G401 (cell line): ENCODE results near the gene DNASE1L3. TPM values are rescaled to one million over a fixed set of nuclear protein-coding genes. Genes with fewer than 3 reads are reported as not detected.
A peak's percentile ranks its signal among the peaks of the same experiment; 100 is the strongest.

Experiments
- DNase-seq: peaks from one replicate; pipeline ENCODE4 v3.0.0-alpha.2; 2015; ENCODE audit warnings: low spot score
- in situ Hi-C: cut with HindIII; loops from 2 replicates; pipeline ENCODE4 v1.10.0; 2016; ENCODE audit warnings: low sequenced_read_pairs, mixed read lengths
- total RNA-seq: library from RNA; depleted of rRNA; stranded (reverse); fragments of >200 nt; shearing (Covaris generic); gene quantifications from 2 replicates; pipeline ENCODE4 v1.2.3, GENCODE V29; 2014

The DNASE1L3 gene
- total RNA-seq, 1 experiment from 2014 or later, result not detected

GRCh38 chr3:58169371-58169770 is 41.4 kb downstream of the DNASE1L3 start:
- in situ Hi-C loops, result no loop called here
- DNase-seq, result no peak

- in situ Hi-C loops, result no loop called here
- no peak for DNase-seq
These were observed 42.3 kb downstream of the DNASE1L3 start for GRCh38 chr3:58168498-58168897.

- in situ Hi-C loops, result no loop called here
- peak; percentile 44 for DNase-seq
These were observed 43.1 kb downstream of the DNASE1L3 start for GRCh38 chr3:58167431-58168351.

GRCh38 chr3:58164906-58165821 is 45.6 kb downstream of the DNASE1L3 start:
- in situ Hi-C loops, result no loop called here
- peak; percentile 71 for DNase-seq

DNA sequence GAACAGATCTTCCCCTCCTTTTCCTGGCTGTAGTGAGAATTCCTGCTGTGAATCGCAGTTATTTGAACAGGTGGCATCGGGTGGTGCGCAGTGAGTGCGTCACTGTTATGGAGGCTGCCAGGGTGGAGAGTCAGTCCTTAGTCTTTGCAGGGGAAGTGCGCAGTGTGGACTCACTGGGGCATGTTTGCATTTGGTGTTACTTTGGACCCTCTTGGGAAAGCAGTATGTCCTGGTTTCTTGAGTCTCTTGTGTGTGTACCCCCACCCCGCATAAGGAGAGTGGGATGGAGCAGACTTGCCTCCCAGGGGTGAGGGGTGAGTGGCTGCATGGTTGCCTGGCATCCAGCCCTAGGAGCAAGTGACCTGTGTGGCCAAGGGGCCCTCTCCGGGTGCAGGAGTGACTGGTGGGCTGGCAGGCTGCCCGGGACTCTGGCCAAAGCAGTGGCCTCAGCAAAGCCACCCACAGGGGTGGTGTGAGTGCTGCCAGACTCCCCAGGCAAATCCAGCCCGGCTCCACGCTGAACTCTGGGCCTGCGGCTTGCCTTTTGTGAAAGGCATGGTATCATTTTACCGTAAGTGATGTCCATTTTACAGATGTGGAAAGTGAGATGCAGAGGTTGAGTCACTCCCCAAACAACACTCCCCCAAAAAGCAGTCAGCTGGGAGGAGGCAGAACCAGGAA is 46.4 kb downstream of the DNASE1L3 start:
- peak; percentile 88 for DNase-seq
- in situ Hi-C loops, result no loop called here

DNA sequence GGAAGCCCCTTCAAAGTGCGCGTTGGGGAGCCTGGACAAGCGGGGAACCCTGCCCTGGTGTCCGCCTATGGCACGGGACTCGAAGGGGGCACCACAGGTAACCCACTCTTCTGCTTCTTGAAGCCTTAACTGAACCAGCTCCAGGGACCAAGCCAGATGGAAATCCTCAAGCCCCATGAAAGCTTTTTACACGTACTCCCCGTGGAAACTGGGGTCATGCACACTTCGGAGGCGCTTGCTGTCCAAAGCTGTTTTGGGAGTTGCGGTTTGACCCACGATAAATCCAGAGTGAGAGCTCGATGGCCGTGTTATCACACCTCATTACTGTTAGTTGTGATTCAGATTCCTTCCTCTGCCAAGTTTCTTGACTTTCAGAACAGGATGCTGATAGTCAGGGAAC is 47.5 kb downstream of the DNASE1L3 start:
- in situ Hi-C loops, result no loop called here
- DNase-seq, result no peak

- peak; percentile 33 for DNase-seq
- in situ Hi-C loops, result no loop called here
These were observed 49.1 kb downstream of the DNASE1L3 start for GRCh38 chr3:58161435-58162398.

DNA sequence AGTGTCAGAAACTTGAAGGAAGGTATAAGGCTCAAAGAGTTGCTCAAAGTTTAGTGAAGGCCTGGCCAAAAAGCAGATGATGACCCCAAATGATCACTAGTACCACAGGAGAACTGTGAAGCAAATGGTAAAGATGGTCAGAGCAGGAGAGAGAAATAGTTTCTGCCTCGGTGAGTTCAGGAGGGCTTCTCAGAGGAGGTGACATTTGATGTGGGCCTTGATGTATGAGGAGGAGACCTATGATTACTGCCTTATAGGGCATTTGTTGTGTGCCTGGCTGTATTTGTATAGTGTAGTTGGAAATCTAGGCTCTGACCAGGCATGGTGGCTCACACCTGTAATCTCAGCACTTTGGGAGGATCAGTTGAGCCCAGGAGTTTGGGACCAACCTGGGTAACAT is 50.4 kb downstream of the DNASE1L3 start:
- DNase-seq, result no peak
- in situ Hi-C loops, result no loop called here

- no peak for DNase-seq
- in situ Hi-C loops, result no loop called here
These were observed 52.2 kb downstream of the DNASE1L3 start for GRCh38 chr3:58158442-58159153.

DNA sequence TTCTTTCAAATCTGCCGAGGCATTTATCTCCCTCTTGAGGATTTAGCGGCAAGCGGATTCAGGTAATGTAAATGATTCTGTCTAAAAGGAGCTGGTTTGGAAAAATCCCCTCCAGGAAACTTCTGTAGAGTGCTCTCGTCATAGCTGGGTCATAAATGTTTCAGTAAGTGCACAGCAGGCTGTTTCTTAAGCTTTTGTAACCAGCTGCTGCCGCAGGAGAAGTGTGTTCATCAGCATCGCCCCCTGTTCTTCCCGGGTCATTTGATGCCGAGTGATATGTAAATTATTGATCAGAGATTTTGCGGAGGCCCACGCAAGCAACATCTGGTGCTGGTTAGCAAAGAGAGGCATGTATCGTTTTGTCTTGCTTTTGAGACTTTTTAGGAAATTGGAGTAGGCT is 53.1 kb downstream of the DNASE1L3 start:
- in situ Hi-C loops, result no loop called here
- no peak for DNase-seq

DNA sequence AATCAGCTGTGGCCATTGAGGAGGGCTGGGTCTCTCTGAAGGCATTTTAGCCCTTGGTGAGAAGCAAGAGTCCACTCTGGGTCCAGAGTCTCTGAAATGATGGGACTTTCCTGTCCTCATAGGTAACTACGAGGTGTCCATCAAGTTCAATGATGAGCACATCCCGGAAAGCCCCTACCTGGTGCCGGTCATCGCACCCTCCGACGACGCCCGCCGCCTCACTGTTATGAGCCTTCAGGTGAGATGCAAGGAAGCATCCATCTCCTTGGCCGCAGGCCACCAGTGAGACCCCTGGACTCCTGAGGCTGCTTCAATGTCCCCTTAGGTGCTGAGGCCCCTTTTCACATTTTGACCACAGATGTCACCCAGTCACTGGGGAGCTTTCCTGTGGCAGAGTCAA is 54.9 kb downstream of the DNASE1L3 start:
- in situ Hi-C loops, result no loop called here
- DNase-seq, result no peak

- in situ Hi-C loops, result no loop called here
- DNase-seq, result peak; percentile 92
These were observed 55.9 kb downstream of the DNASE1L3 start for GRCh38 chr3:58154626-58155449.

GRCh38 chr3:58153371-58153770 is 57.4 kb downstream of the DNASE1L3 start:
- in situ Hi-C loops, result no loop called here
- no peak for DNase-seq

DNA sequence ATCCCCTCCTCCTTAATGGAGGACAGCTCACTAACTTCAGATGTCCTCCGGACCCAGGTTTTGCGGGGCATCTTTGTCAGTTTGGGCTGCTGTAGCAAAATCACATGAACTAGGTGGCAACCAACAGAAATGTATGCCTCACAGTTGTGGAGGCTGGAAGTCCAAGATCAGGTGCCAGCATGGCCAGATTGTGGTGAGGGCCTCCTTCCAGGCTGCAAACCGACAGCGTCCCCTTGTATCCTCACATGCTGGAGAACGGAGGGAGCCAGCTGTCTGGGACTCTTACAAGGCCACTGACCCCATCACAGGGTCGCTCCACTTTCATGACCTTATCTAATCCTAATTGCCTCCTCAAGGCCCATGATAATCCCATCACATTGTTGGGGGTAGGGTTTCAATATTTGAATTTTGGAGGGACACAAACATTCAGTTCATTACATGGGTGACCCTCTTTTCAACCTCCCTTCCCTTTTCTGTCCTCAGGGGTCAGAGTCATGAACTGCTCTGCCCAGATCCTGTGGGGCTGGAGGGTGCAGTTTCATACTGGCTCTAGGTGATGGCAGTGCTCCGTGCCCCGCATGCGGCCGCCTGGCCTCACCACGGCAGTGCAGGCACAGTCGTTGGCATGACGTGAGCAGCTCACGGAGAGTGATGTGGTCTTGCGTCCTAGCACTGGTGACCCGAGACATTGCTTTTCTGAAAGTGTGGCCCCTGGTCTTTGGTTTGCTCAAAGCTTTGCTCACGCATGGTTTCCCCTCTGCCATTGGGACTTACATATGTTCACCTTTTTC is 58.4 kb downstream of the DNASE1L3 start:
- in situ Hi-C loops, result no loop called here
- peak; percentile 51 for DNase-seq

DNA sequence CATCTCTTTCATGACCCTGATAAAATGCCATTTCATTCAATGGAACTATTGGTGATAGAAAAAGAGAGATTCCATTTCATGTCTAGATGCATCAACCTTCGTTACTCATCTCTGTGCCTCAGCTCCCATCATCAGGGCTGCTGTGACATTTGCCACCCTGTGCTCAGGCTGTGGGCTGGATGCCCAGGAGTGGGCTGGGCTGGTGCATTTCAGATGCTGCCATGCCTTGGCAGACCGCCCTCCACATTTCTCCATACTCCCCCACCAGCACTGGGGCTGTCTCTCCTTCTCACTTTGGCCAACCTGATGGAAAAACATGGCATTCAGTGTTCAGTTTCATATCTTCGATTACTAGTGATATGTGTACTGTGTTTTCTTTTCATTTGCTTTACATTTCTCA is 59.1 kb downstream of the DNASE1L3 start:
- in situ Hi-C loops, result no loop called here

DNA sequence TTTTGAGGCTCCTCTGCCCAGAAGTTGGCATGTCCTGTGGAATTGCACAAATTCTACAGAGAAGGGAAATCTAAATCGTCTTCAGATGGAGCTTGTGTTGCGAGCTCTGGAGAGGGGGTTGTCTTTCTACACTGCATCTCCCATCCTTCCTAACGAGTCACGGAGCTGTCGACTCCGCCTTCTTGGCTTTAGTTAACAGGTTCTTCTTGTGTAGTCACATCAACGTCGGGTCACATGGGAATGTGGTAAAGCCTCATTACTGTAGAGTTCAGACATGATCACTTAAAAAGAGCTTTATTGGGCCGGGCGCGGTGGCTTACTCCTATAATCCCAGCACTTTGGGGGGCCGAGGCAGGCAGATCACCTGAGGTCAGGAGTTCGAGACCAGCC is 60.0 kb downstream of the DNASE1L3 start:
- in situ Hi-C loops, result no loop called here
- DNase-seq, result no peak

More for the DNA sequence above, 59.1 kb downstream of the DNASE1L3 start:
- no peak for DNase-seq
